Suprapubic skin (tissue), 4 donors: Measurements from ENCODE around the gene GABRD. TPM values are rescaled to one million over a fixed set of nuclear protein-coding genes. Genes with fewer than 3 reads are reported as not detected.

Experiments
- DNase-seq, 2 donors: peaks; one replicate each; pipeline ENCODE4 v3.0.0-alpha.2; 2019; ENCODE audit warnings: low spot score in 2 of 2
- H3K27ac ChIP-seq: fragments of 200-600 bp; sonication (generic); one replicate; pipeline ENCODE4 v1.5.1; 2019
- H3K27me3 ChIP-seq: fragments of 200-600 bp; sonication (generic); one replicate; pipeline ENCODE4 v1.5.1; 2019
- H3K36me3 ChIP-seq: fragments of 200-600 bp; sonication (generic); one replicate; pipeline ENCODE4 v1.5.1; 2019
- H3K4me1 ChIP-seq: fragments of 200-600 bp; sonication (generic); one replicate; pipeline ENCODE4 v1.5.1; 2019
- H3K4me3 ChIP-seq: fragments of 200-600 bp; sonication (generic); one replicate; pipeline ENCODE4 v1.5.1; 2019; ENCODE audit warnings: mild to moderate bottlenecking
- H3K9me3 ChIP-seq: fragments of 200-600 bp; sonication (generic); one replicate; pipeline ENCODE4 v1.5.1; 2019
- EP300 ChIP-seq: sonication (generic); formaldehyde crosslinking; IDR thresholded peaks from one replicate; pipeline ENCODE4 v1.6.1; 2017; ENCODE audit warnings: antibody characterized with exemption
- POLR2A ChIP-seq, 2 donors: fragments of 450-650 bp; IDR thresholded peaks; one replicate each; pipeline ENCODE4 v1.6.1; 2017; ENCODE audit warnings: antibody characterized with exemption in 2 of 2, mild to moderate bottlenecking in 2 of 2, moderate library complexity in 2 of 2
- POLR2AphosphoS5 ChIP-seq, 3 donors: sonication (generic); formaldehyde crosslinking; IDR thresholded peaks; one replicate each; pipeline ENCODE4 v1.6.1; 2017; ENCODE audit warnings: antibody characterized with exemption in 3 of 3
- WGBS: methylation state at CpG from one replicate; pipeline ENCODE4 v1.1.5; 2018; 5-methylcytosine and 5-hydroxymethylcytosine counted together
- total RNA-seq, 4 donors: library from RNA; depleted of rRNA; stranded (reverse); fragments of >200 nt; gene quantifications; one replicate each; pipeline ENCODE4 v1.1.0, GENCODE V29; 2016
- TF ChIP-seq, protein P1 (sequence below), 2 donors: fragments of 200-600 bp in 1 of 2; fragments of 450-650 bp in 1 of 2; sonication (generic) in 1 of 2; IDR thresholded peaks; one replicate each; pipeline ENCODE4 v1.5.1; 2016 to 2019; ENCODE audit warnings: antibody characterized with exemption in 2 of 2, mild to moderate bottlenecking in 1 of 2, moderate library complexity in 1 of 2

GABRD gene
- total RNA-seq, 4 donors from 2014 or later = 0.52 to 1.7 (median 1.2) TPM; not detected in 1

DNA sequence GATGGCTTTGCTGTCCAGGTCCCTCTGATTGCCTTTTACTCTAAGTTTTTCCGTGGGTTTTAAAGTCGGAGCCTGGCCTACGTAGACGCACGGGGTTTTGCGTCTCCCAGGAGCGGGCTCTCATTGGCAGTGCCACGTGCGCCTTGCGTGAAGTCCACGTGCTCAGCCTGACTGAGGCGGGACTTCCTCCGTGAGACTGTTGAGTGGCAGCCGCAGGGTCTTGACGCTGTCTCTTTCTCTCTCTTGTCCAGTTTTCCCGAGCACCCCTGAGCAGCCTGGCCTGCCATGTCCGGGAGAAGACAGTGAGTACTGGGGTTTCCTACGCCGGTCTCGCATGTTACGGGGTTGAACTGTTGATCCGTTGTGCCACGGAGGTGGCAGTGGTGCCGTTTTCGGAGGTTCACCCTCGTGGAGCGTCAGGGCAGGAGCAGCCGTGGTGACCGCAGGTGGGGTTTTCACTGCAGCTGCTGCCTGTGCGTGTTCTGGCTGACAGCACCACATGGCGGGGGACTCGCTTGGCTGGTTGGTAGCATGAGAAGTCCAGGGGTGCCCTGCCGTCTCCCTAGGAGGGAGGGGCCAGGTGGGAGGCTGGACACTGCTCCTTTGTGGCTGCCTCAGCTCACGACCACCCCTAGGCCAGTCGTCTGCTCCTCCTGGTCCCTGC lies 40.3 kb downstream of the GABRD start:
- DNase-seq = no peak
- 97% methylated on average over 16 of the region's 35 CpGs for WGBS
- TF ChIP-seq EP300 (no peak), POLR2AphosphoS5 (IDR thresholded peaks at IDR 0.05) (no peak), POLR2A (IDR thresholded peaks at IDR 0.05) (no peak)
- TF ChIP-seq, protein P1, sequence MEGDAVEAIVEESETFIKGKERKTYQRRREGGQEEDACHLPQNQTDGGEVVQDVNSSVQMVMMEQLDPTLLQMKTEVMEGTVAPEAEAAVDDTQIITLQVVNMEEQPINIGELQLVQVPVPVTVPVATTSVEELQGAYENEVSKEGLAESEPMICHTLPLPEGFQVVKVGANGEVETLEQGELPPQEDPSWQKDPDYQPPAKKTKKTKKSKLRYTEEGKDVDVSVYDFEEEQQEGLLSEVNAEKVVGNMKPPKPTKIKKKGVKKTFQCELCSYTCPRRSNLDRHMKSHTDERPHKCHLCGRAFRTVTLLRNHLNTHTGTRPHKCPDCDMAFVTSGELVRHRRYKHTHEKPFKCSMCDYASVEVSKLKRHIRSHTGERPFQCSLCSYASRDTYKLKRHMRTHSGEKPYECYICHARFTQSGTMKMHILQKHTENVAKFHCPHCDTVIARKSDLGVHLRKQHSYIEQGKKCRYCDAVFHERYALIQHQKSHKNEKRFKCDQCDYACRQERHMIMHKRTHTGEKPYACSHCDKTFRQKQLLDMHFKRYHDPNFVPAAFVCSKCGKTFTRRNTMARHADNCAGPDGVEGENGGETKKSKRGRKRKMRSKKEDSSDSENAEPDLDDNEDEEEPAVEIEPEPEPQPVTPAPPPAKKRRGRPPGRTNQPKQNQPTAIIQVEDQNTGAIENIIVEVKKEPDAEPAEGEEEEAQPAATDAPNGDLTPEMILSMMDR (IDR thresholded peaks at IDR 0.05) = no peak
- H3K4me1 ChIP-seq = no peaks in the 10 kb centered on the region
- H3K4me3 ChIP-seq = no peak overlapping the region
- H3K36me3 ChIP-seq = peaks cover 37% of the 10 kb centered on the region
- H3K9me3 ChIP-seq = no peaks in the 10 kb centered on the region
- no peaks in the 10 kb centered on the region for H3K27me3 ChIP-seq
- H3K27ac ChIP-seq = no peak overlapping the region

- Histone ChIP-seq H3K9me3 (peaks cover 4% of the 10 kb centered on the region), H3K27ac (no peak overlapping the region), H3K4me3 (no peak overlapping the region), H3K27me3 (no peaks in the 10 kb centered on the region), H3K4me1 (no peaks in the 10 kb centered on the region), H3K36me3 (peaks cover 40% of the 10 kb centered on the region)
- TF ChIP-seq, protein P1 (IDR thresholded peaks at IDR 0.05) = no peak
- TF ChIP-seq POLR2A (IDR thresholded peaks at IDR 0.05) (no peak), POLR2AphosphoS5 (IDR thresholded peaks at IDR 0.05) (no peak), EP300 (no peak)
- DNase-seq = no peak
- WGBS = 89% methylated on average over 3 of the region's 15 CpGs
Measured at GRCh38 chr1:2060072-2060471, 40.9 kb downstream of the GABRD start.

DNA sequence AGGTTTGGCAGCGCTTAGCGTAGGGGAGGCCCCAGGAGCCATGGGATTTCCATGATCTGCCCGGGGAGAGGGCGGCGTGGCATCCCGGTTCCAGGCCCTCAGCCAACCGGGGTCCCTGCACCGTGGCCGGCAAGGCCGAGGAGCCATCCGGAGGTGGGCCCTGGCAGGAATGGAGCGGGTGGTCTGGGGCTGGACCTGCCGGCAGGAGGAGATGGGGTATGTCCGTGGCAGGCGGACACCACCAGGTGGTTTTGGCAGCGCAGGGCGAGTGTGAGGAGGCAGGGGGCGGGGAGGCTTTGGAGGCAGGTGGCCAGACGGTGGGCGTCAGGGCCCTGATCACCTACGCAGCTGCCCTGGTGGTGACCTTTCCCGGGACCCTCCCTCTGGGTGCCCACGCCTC lies 41.4 kb downstream of the GABRD start:
- Histone ChIP-seq H3K27ac (no peak overlapping the region), H3K36me3 (peaks cover 40% of the 10 kb centered on the region), H3K9me3 (peaks cover 4% of the 10 kb centered on the region), H3K4me1 (no peaks in the 10 kb centered on the region), H3K27me3 (no peaks in the 10 kb centered on the region), H3K4me3 (no peak overlapping the region)
- 86% methylated on average over 7 of the region's 23 CpGs for WGBS
- DNase-seq = no peak
- TF ChIP-seq POLR2A (IDR thresholded peaks at IDR 0.05) (no peak), POLR2AphosphoS5 (IDR thresholded peaks at IDR 0.05) (no peak), EP300 (no peak)
- TF ChIP-seq, protein P1 (IDR thresholded peaks at IDR 0.05) = no peak

DNA sequence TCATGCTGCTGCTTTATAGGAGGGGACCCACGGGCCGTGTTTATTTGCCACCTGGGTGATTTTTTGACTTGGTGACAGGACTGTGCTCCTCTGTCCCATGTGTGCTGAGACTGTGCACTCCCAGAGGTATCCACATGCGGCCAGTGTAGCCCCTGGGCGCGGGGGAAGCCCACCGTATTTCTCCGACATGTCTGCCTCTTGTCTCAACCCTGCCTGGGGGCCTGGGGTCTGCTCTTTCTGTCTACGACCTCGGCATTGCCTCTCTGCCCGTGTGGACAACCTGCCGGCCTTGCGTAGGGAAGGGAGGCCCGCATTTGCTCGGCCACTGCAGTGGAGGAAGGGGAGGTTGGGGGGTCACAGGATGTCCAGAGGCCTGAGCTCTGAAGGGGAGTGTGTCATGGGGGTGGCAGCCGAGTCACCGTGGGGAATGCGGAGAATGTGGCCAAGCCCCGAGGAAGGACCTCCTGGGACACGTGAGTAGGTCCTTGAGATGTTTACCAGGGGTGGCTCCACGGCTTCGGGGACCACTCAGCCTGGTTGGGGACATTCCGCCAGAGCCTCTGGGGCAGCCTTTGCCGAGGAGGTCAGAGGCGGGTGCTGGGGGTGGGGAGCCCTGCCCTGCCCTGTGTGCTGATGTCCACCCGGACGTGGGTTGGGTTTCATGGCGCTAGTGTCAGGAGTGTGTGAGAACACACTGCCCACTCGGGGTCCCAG lies 42.1 kb downstream of the GABRD start:
- Histone ChIP-seq H3K4me3 (no peak overlapping the region), H3K27ac (no peak overlapping the region), H3K4me1 (no peaks in the 10 kb centered on the region), H3K9me3 (peaks cover 4% of the 10 kb centered on the region), H3K27me3 (no peaks in the 10 kb centered on the region), H3K36me3 (peaks cover 35% of the 10 kb centered on the region)
- DNase-seq = no peak
- WGBS = 69% methylated on average over 7 of the region's 28 CpGs
- TF ChIP-seq EP300 (no peak), POLR2A (IDR thresholded peaks at IDR 0.05) (no peak), POLR2AphosphoS5 (IDR thresholded peaks at IDR 0.05) (no peak)
- TF ChIP-seq, protein P1 (IDR thresholded peaks at IDR 0.05) = no peak

DNA sequence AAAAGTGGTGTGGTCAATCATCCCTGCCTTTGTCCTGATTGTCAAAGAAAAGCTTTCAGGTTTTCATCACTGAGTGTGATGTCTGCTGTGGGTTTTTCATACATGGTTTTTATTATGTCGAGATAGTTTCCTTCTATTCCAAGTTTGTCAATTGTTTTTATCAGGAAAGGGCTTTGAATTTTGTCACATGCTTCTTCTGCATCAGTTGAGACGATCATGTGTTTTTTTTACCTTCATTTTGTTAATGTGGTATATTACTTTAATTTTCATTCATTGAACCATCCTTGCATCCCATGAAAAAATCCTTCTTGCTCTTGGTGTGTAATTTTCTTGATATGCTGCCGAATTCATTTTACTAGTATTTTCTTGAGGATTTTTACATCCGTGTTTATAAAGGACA lies 46.6 kb downstream of the GABRD start:
- Histone ChIP-seq H3K27ac (no peak overlapping the region), H3K4me3 (no peak overlapping the region), H3K4me1 (no peaks in the 10 kb centered on the region), H3K36me3 (peaks cover 19% of the 10 kb centered on the region), H3K9me3 (peaks cover 4% of the 10 kb centered on the region), H3K27me3 (peaks cover 4% of the 10 kb centered on the region)
- DNase-seq = no peak
- WGBS = 94% methylated on average over 4 of the region's 4 CpGs
- TF ChIP-seq POLR2AphosphoS5 (IDR thresholded peaks at IDR 0.05) = no peak
- TF ChIP-seq, protein P1 (IDR thresholded peaks at IDR 0.05) = no peak
- TF ChIP-seq EP300 = no peak
- TF ChIP-seq POLR2A (IDR thresholded peaks at IDR 0.05) = no peak
